CD4-positive, alpha-beta T cell treated with Interferon alpha-2 for 1 hour (primary cell): ENCODE measurements around the gene CIITA.
"Not testable (repeated sequence)": the region's sequence is repeated elsewhere in the genome, so short reads cannot be mapped to it uniquely, and the experiment has no call there.

Experiments
- DNase-seq, 2 donors: peaks; one replicate each; pipeline ENCODE4 v3.0.0-alpha.2; 2020 to 2022

The CIITA gene

DNA sequence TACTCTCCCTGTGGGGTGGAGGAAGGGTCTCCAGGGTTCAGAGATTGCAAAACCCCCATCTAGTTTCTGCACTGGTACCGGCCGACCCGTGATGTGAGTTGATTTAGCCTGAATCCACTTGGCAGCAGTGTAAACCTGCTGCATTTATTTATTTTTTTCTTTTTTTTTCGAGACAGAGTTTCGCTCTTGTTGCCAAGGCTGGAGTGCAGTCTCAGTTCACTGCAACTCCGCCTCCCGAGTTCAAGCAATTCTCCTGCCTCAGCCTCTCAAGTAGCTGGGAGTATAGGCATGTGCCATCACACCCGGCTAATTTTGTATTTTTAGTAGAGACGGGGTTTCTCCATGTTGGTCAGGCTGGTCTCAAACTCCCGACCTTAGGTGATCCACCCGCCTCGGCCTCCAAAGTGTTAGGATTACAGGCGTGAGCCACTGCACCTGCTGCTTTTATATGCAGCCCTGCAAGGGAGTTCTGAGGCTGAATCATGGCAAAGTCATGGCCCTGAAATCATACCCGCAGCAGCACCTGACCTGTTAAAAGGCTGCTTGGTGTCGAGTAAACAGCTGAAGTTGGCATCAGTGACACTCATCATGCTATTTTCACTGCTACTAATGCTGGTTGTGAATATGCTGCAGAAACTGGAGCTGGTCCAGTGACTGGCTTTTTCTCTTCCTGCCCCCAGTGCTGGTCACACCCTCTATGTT is 43.9 kb downstream of the CIITA start:
- DNase-seq, result no peak

DNA sequence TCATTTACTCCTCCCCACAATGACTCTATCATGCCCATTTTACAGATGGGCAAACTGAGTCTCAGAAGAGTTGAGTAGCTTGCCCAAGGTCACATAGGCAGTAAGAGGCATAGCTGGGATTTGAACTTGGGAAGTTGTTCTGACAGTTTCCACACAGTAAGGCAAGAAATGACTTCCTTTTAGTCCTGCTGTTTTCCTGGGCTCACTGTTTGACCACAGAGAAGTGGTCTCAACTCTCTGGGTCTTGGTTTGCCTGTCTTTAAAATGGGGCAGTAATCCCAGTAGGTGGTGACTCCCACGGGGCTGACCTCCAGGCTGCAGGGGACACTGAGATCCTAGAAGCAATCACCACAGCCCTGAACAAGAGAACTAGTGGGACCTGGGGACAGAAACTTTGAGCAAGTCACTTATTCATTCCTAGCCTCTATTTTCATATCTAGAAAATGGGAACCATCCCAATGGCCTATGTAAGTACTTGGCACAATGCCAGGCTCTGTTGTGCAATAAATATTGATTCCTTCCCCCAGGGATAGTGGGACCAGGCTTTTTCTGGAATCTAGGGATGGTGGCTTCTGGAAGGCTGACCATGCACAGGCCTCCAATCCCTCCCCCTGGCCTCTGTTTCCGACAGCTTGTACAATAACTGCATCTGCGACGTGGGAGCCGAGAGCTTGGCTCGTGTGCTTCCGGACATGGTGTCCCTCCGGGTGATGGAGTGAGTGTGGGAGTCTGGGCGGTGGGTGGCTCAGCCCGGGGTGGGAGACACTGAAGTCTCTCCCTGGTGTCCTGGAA is 44.7 kb downstream of the CIITA start:
- no peak for DNase-seq

DNA sequence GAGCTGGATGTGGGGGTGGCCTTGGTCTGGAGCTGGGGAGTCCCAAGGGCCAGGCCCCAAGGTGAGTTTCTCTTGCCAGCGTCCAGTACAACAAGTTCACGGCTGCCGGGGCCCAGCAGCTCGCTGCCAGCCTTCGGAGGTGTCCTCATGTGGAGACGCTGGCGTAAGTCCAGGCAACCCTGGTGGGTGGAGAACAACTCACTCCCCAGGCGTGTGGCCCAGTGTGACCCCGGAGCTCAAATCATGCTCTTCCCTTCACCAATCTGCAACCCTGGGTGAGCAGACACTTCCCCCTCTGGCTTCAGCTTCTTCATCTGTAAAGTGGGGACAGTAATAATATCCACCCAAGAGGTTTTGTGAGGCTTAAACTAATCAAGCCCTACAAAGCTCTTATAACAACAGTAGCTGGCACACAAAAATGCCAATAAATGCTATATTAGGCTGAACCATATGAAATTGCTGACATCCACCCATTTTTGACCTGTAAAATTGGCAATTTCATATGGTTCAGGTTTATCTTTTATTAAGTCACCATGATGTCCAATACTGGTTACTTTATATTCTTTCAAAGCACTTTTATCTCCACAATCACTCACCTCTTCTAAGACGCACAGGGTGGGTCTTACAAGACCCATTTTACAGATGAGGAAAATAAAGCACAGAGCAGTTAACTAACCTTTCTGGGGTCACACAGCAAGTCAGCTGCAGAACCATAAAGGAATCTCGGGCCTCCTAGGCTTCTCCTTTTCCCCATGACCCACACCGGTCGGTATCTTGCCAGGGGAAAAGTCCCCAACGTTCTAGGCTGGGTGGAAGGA is 45.5 kb downstream of the CIITA start:
- no peak for DNase-seq

DNA sequence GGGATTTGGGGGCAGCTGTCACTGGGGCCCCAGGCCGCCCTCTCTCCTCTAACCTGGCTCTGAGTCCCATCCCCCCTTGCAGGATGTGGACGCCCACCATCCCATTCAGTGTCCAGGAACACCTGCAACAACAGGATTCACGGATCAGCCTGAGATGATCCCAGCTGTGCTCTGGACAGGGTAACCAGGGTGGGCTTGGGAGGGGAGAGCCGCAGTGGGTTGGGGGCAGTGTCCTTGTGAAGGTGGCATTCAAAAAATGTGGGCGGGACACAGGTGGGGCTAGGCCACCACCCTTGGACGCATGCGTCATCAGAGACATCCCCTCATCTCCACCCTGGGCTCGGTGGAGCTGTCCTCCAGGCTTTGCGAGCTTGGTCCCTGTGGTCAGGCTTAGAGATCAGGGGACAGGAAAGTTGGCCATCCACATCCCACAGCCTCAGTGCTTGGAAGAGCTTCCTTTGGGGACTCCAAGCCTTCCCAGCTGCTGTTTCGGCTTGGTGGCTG is 46.2 kb downstream of the CIITA start:
- DNase-seq, result no peak

DNA sequence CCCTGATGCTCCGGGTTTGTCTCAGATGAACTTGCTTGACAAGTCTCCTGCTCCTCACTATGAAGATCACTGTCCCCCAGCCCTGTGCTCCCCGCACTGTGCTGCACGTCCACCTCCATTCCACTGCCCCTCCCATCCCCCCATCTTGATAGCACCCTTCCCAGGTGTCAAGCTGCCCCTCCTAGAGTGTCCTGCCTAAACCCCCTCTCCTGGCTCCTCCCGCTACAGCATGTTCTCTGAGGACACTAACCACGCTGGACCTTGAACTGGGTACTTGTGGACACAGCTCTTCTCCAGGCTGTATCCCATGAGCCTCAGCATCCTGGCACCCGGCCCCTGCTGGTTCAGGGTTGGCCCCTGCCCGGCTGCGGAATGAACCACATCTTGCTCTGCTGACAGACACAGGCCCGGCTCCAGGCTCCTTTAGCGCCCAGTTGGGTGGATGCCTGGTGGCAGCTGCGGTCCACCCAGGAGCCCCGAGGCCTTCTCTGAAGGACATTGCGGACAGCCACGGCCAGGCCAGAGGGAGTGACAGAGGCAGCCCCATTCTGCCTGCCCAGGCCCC is 46.7 kb downstream of the CIITA start:
- no peak for DNase-seq

DNA sequence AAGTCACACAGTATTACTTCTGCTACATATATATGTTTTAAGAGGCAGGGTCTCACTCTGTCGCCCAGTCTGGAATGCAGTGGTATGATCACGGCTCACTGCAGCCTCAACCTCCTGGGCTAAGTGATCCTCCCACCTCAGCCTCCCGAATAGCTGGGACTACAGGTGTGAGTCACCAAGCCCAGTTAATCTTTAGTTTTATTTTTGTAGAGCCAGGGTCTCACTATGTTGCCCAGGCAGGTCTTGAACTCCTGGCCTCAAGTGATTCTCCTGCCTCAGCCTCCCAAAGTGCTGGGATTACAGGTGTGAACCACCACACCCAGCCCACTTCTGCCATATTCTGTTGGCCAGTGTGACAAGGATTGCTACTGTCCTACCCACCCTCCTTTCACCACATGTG is 48.3 kb downstream of the CIITA start:
- not testable (repeated sequence) for DNase-seq

DNA sequence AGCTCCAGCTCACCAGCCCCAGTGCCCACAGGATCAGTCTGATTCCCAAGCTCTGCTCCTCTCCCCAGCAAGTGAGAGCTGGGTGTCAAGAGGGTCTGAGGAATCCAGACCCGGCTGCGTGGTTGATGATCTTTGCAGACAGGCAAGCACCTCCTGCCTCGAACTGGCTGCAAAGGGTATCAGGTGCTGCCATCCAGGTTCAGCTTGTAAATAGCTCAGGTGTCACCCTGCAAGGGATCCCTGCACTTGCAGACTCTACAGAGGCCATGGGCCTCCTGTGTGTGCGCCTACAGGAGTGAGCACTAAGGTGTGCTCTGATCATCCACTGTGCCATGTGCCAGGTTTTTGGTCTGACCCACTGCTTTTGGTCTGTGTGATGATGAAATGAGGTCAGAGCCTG is 49.1 kb downstream of the CIITA start:
- DNase-seq, result no peak

DNA sequence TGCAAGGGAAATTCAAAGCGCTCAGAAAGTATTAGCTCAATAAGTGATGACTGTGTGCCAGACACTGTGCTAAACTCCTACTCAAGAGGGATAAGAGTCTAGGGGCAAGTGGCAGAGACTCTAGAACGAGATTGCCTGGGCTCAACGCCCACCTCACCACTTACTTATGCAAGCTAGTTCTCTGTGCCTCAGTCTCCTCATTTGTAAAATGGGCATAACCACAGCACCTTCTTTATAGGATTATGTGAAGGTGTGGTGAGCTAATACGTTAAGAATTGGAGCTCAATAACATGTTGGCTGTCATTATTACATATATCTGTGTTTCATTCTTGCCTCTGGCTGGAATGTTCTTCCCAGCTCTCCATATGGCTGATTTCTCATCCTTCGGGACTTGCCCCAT is 49.9 kb downstream of the CIITA start:
- no peak for DNase-seq

DNA sequence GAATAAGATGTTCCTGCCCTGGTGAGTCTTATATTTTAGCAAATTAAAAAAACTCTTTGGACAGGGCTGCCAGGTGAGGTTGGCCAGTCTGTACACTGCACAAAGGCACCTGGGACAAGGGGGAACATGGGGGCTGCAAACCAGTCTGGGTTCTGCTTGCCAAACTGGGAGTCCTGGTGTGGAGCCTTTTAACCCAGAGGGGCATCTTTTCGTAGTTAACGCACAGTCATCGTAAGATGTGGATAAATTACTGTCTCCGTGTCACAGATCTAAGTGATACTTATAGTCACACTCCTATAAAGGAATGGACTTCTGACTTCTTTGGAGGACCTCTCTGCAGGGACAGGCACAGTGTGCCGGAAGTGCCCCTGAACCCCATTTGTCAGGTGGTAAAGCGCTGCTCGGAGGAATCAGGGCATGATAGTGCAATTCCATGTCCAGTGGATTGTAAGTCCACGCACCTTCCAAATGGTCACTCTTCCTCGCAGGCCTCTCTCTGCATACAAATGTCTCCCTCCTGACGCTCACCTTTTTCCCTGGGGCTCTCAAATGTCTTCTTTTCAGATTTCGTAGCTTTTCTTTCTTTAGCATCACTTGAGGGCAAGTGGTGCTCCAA is 50.6 kb downstream of the CIITA start:
- no peak for DNase-seq

DNA sequence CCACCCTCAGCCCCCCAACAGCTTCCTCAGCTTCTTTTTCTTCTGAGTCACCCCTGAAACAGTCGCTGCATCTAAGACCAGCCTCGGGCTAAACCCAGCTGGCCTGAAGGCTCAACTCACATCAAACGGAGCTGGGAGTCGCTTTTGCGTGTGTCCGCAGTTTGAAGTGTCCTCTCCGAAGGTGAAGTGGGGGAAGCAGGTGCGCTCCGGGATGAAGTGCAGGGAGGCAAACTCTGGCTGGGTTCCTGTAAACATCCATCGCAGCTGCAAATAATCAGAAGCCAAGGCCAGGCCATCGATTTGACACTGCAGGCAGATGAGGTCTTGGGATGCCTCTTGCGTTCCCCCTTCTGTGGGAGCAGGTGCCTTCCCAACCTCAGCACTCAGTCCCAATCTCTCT is 52.1 kb downstream of the CIITA start:
- not testable (repeated sequence) for DNase-seq

DNA sequence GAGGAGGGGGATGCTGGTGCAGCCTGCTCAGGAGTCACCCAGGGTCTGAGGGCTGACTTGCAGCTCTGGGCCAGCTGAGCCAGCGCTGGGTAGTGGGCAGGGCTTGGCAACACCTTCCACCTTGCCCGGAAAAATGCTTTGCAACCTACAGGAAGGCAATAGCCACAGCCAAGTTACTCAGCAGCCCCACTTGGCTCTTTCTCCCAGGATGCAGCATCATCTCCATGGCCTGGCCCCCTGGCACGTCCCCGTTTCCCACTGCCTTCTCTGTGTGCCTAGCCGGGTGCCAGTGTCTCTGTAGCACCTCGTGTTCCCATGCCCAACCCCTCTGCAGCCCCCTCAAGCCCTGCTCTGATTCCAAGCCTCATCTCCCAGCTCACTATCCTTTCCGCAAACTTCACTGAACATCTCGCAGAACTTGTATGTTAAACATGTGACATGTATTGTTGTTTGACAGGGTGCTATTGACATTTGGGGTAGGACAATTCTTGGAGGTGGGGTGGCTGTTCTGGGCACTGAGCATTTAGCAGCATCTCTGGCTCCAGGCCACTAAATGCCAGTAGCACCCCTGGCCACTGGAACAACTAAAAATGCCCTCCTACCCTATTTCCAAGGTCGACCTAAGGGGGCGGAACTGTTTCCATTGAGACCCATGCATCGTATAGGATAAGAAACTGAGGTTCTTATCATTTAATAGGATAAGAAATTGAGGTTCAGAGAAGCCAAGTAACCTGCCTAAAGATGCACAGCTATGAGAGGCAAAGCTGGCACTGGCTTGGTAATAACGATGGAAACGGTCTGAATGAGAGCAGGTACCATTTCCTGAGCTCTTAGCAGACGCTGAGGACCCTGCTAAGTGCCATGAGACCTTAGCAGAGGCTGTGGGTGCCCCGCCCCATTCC is 53.1 kb downstream of the CIITA start:
- DNase-seq, result no peak

DNA sequence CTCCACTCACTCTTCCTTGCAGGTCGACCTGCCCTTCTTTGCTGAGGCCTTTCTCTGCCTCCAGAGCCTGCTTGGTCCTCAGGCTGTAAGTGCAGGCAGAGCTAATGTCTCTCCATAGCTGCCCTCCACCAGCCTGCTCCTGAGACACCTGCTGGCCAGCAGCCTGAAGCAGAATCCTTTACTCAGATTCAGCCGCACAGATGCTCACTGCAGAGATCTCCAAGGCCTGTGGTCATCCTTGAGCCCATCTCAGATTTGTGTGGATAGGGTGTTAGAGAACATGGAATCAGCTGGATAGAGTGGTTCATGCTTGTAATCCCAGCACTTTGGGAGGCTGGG is 53.7 kb downstream of the CIITA start:
- DNase-seq, result no peak

DNA sequence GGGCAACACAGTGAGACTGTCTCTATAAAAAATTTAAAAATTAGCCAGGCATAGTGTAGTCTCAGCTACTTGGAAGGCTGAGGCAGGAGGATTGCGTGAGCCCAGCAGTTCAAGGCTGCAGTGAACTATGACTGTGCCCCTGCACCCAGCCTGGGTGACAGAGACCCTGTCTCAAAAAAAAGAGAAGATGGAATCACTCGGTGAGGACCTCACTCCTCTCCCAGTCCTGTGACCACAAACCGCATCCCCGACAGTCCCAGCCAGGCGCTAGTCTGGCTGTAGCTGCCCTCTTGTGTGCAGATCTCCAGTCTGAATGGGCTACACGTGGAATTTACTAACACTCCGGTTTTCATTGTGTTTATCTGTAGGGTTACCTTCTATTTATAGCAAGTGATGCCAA is 54.1 kb downstream of the CIITA start:
- DNase-seq, result no peak

DNA sequence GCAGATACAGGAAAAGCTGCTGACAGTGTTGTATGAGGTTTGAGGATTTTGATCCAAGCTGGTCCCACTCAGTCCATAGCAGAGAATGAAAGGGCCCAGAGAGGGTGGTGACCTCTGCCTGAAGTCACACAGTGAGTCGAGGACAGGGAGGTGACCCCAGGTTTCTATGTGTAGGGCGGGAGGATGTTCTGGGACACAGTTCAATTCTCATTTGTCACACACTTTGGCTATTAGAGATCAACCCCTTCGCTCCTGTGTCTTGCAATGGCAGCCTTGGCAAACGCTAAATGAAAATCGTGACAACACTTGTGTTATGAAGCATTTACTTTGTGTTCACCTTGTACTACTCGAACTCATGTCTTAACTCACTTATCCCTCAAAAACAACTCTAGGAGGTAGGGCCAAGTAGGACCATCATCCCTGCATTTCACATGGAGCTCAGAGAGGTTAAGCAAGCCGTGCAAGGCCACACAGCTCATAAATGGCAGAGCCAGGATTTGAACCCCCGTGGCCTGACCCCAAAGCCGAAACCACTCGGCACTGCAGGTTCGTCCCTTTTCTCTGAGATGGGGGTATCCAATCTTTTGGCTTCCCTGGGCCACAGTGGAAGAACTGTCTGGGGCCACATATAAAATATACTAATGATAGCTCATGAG is 55.1 kb downstream of the CIITA start:
- no peak for DNase-seq

DNA sequence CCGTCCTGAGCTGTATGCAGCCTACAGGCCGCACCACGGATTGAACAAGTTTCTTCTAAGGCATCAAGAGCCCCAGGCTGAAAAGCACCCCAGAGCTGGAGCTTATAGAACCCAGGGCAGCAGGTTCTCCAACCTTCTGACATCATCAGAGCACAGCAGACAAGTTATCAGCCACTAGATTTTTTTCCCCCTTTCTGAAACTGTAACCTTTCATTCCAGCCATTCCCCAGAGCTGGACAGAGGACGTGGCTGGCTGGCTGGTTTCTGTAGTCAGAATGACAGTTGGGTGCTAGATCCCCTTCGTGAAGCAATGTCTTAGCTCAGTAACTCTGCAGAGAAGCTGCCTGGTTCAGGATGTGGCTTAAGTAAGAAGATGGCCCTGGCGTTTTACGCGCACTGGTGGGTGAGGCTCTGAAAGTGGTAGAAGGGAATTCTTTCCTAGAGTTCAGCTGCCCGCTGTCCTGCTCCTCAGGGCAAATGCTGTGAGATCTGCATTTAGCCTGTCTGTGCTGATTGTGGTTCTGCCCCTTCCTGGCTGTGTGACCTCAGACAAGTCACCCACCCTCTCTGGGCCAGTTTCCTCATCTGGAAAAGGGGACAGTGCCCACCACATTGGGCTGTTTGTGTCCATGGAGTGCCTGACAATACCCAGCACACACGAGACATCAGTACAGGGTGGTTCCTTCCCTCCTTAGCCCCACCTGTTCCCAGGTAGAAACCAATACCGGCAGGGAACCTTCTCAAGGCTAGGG is 56.1 kb downstream of the CIITA start:
- DNase-seq, result no peak

DNA sequence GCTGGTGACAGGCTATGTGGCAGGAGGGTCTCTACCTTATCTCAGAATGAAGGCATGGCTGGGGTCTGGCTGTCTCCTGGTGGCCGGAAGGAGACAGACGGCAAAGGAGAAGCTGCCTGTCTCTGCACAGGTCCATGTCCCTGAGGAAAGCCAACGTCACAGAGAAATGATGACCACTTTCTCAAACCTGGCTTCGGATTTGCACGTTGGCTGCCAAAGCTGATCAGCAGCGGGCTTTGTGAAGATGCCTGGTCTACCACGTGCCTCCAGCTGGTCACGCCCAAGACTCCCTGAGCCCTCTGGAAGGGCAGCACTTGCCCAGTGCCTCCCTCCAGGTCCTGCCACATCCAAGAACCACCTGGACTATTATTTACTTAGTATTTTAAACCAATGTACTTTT is 56.9 kb downstream of the CIITA start:
- DNase-seq, result no peak

DNA sequence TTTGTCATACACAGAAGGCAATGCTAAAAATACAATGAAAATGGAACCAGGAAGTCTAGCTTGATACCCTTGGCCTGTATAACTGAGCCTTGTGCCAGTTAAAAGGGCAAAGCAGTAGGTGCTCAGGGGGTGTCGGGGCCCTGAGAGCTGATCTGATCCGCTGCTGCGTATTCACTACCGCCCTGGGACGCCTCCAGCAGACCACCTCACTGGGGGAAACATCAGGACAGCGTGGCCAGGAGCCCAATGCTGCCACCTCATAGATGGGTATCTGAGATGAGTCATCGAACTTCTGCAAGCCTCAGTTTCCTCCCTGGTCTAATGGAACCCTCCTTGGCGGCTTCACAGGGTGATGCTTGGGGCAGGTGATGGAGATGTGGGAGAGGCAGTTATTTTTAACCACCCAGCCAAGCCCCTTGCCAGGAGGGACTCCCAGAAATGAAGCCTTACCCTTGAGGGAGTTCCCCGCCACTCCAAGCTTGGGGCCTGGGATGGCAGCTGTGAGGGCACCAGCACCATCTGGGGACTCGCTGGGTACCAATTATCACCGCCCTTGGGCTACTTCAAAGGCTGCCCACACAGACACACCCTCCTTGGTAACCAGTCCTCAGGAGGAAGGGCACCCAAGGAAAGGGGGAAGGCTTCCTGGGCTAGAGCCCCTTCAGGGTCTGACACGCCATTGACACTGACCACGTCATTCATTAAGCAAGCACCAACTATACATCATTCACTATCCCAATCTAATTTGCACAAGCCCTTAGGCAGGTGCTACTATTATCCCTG is 57.5 kb downstream of the CIITA start:
- DNase-seq, result no peak

DNA sequence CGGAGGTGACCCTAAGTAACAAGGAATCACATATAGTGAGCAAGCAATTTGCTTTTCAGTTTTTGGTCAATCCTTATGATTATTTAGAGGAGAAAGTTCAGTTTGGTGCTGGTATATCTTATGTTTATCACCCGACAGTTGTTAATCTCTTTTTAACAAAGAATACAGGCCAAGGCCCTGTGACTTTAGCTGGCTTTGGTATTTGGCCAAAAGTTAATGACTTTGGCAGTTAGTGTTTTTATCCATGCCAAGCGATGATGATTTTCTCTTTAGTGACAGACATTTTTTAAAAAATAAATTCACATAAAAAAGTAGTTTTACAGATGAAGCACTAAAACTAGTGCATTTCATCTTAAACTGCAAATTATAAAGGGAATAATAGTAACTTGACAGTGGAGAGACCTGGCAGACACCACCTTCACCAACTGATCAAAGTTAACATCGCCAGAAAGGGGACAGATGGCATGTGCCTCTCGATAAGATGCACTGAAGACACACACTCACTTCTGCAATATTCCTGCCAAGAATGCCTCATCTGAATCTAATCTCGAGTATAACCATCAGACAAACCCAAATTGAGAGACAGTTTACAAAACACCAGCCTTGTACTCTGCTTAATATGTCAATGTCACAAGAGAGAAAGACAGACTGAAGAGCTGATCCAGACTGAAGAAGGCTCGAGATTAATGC is 58.4 kb downstream of the CIITA start:
- DNase-seq, result no peak
